SK-N-MC (cell line): ENCODE measurements around the gene ZNHIT3.

Experiments
- EZH2 ChIP-seq: fragments of 200-600 bp; sonication (generic); IDR thresholded peaks from one replicate; pipeline ENCODE4 v1.6.1; 2017; ENCODE audit warnings: antibody characterized with exemption
- POLR2AphosphoS5 ChIP-seq: IDR thresholded peaks from 2 replicates; pipeline ENCODE4 v1.6.1; 2012; ENCODE audit warnings: mild to moderate bottlenecking, low read depth, low read length, borderline replicate concordance

GRCh38 chr17:36485027-36485426 lies 1.5 kb upstream of the ZNHIT3 start:
- TF ChIP-seq POLR2AphosphoS5 (no peak), EZH2 (no peak)
